HepG2 (cell line): ENCODE measurements around the gene SLC25A19. TPM values are rescaled to one million over a fixed set of nuclear protein-coding genes. Genes with fewer than 3 reads are reported as not detected.

Experiments used
- DR1 ChIP-seq: sonication (generic); formaldehyde crosslinking; IDR thresholded peaks from 2 replicates; pipeline ENCODE4 v1.8.0; 2021; ENCODE audit warnings: mild to moderate bottlenecking, missing genetic modification reagents, inconsistent platforms
- FOXP1 ChIP-seq, 2 experiments: fragments of 450-650 bp in 1 of 2; IDR thresholded peaks; 2 replicates each; pipeline ENCODE4 v1.6.1; 2017 to 2018; ENCODE audit warnings: antibody characterized with exemption in 1 of 2
- GABPB1 ChIP-seq: IDR thresholded peaks from 2 replicates; pipeline ENCODE4 v1.6.1; 2016; ENCODE audit warnings: mild to moderate bottlenecking, missing genetic modification reagents, moderate library complexity, missing compliant biosample characterization
- GATA4 ChIP-seq: sonication (generic); IDR thresholded peaks from 2 replicates; pipeline ENCODE4 v1.6.1; 2016; ENCODE audit warnings: antibody characterized with exemption, low read depth, borderline replicate concordance
- HES4 ChIP-seq: sonication (generic); formaldehyde crosslinking; IDR thresholded peaks from 2 replicates; pipeline ENCODE4 v1.9.0; 2021; ENCODE audit warnings: mild to moderate bottlenecking, missing genetic modification reagents, borderline replicate concordance
- MBNL3 ChIP-seq: fragments of 250-450 bp; sonication (Bioruptor Pico); conservative IDR thresholded peaks from 2 replicates; pipeline ENCODE4 v1.8.0; 2022; ENCODE audit warnings: mild to moderate bottlenecking, inconsistent platforms
- NFE2 ChIP-seq: sonication (generic); formaldehyde crosslinking; IDR thresholded peaks from 2 replicates; pipeline ENCODE4 v1.4.0; 2020; ENCODE audit warnings: missing genetic modification reagents
- PITX1 ChIP-seq: sonication (generic); formaldehyde crosslinking; IDR thresholded peaks from 2 replicates; pipeline ENCODE4 v1.5.1; 2020; ENCODE audit warnings: mild to moderate bottlenecking, missing genetic modification reagents
- PLRG1 ChIP-seq: fragments of 450-650 bp; conservative IDR thresholded peaks from 2 replicates; pipeline ENCODE4 v1.6.1; 2016
- RCOR2 ChIP-seq: IDR thresholded peaks from 2 replicates; pipeline ENCODE4 v1.6.1; 2016; ENCODE audit warnings: missing biosample characterization, missing genetic modification reagents
- REPIN1 ChIP-seq: sonication (generic); formaldehyde crosslinking; IDR thresholded peaks from 2 replicates; pipeline ENCODE4 v1.8.0; 2022; ENCODE audit warnings: missing genetic modification reagents, low read depth, mild to moderate bottlenecking, borderline replicate concordance
- SRSF9 ChIP-seq: fragments of 200-400 bp; formaldehyde crosslinking; IDR thresholded peaks from 2 replicates; pipeline ENCODE4 v1.6.1; 2018; ENCODE audit warnings: borderline replicate concordance, mild to moderate bottlenecking, low read depth, low read length; ENCODE audit not compliant: insufficient read depth, poor library complexity, severe bottlenecking
- SYNCRIP ChIP-seq: fragments of 200-400 bp; formaldehyde crosslinking; IDR thresholded peaks from 2 replicates; pipeline ENCODE4 v1.6.1; 2018; ENCODE audit warnings: mild to moderate bottlenecking, low read depth, low read length; ENCODE audit not compliant: insufficient read depth
- TBX2 ChIP-seq: sonication (generic); formaldehyde crosslinking; IDR thresholded peaks from 2 replicates; pipeline ENCODE4 v1.5.0; 2020; ENCODE audit warnings: missing genetic modification reagents, mild to moderate bottlenecking, borderline replicate concordance
- TBX3 ChIP-seq: fragments of 450-650 bp; IDR thresholded peaks from 2 replicates; pipeline ENCODE4 v1.6.1; 2017; ENCODE audit warnings: antibody characterized with exemption, mild to moderate bottlenecking, inconsistent platforms, borderline replicate concordance
- TCF7 ChIP-seq: sonication (generic); IDR thresholded peaks from 2 replicates; pipeline ENCODE4 v1.6.1; 2016; ENCODE audit warnings: antibody characterized with exemption, low read depth
- THYN1 ChIP-seq: sonication (generic); formaldehyde crosslinking; IDR thresholded peaks from 2 replicates; pipeline ENCODE4 v1.8.1; 2023; ENCODE audit warnings: low read depth, mild to moderate bottlenecking, moderate library complexity, missing genetic modification reagents, borderline replicate concordance
- TMF1 ChIP-seq: sonication (generic); formaldehyde crosslinking; IDR thresholded peaks from 2 replicates; pipeline ENCODE4 v1.8.1; 2022; ENCODE audit warnings: low read depth, missing genetic modification reagents
- TP53 ChIP-seq: sonication (generic); formaldehyde crosslinking; conservative IDR thresholded peaks from 2 replicates; pipeline ENCODE4 v1.4.0; 2020; ENCODE audit warnings: missing genetic modification reagents
- ZBTB7A ChIP-seq: sonication (generic); formaldehyde crosslinking; IDR thresholded peaks from 2 replicates; pipeline ENCODE4 v1.8.0; 2022; ENCODE audit warnings: mild to moderate bottlenecking, missing genetic modification reagents
- ZFP36L2 ChIP-seq: sonication (generic); formaldehyde crosslinking; IDR thresholded peaks from 2 replicates; pipeline ENCODE4 v1.4.0; 2020; ENCODE audit warnings: missing genetic modification reagents
- ZNF24 ChIP-seq: fragments of 450-650 bp; IDR thresholded peaks from 2 replicates; pipeline ENCODE4 v1.6.1; 2017; ENCODE audit warnings: antibody characterized with exemption, mild to moderate bottlenecking
- ZNF33A ChIP-seq: sonication (generic); formaldehyde crosslinking; IDR thresholded peaks from 2 replicates; pipeline ENCODE4 v1.5.1; 2020; ENCODE audit warnings: missing genetic modification reagents, mild to moderate bottlenecking, moderate library complexity, borderline replicate concordance
- ZNF607 ChIP-seq: sonication (generic); formaldehyde crosslinking; IDR thresholded peaks from 2 replicates; pipeline ENCODE4 v1.5.1; 2020; ENCODE audit warnings: missing genetic modification reagents, mild to moderate bottlenecking, borderline replicate concordance
- ZNF7 ChIP-seq: IDR thresholded peaks from 2 replicates; pipeline ENCODE4 v1.6.1; 2016; ENCODE audit warnings: missing biosample characterization, missing genetic modification reagents
- ZZZ3 ChIP-seq: sonication (generic); formaldehyde crosslinking; IDR thresholded peaks from 2 replicates; pipeline ENCODE4 v1.4.0; 2020; ENCODE audit warnings: missing genetic modification reagents, mild to moderate bottlenecking, borderline replicate concordance
- polyA plus RNA-seq, 8 experiments: library from polyadenylated mRNA; depleted of rRNA in 3 of 8; stranded (reverse) in 7 of 8; unstranded in 1 of 8; fragments of >200 nt; fragmentation: Illumina TruSeq in 4 of 8; extraction: Trizol in 4 of 8; gene quantifications; 2 replicates each; pipeline versions ENCODE4 v1.2.1 to v1.2.3, GENCODE V29; 2011 to 2016; ENCODE audit warnings: low read depth in 4 of 8, missing spikeins in 1 of 8, mixed read lengths in 1 of 8; ENCODE audit not compliant: insufficient read depth in 1 of 8
- total RNA-seq, 5 experiments: library from RNA; depleted of rRNA; stranded (reverse); fragments of >200 nt; fragmentation: Illumina TruSeq; extraction: Trizol; gene quantifications; 2 replicates each; pipeline ENCODE4 v1.2.3, GENCODE V29; 2016; ENCODE audit warnings: low read depth in 1 of 5
- TF ChIP-seq, protein P1 (sequence below): sonication (generic); formaldehyde crosslinking; IDR thresholded peaks from 2 replicates; pipeline ENCODE4 v1.4.0; 2020; ENCODE audit warnings: missing genetic modification reagents, borderline replicate concordance
- TF ChIP-seq, protein P2 (sequence below): IDR thresholded peaks from 2 replicates; pipeline ENCODE4 v1.6.1; 2016; ENCODE audit warnings: missing genetic modification reagents, missing compliant biosample characterization
- TF ChIP-seq, protein P3 (sequence below): sonication (generic); formaldehyde crosslinking; IDR thresholded peaks from 2 replicates; pipeline ENCODE4 v1.5.0; 2020; ENCODE audit warnings: missing genetic modification reagents

Gene SLC25A19
- total and polyA plus RNA-seq, 2 of the 13 experiments (the other 11 are each of a cell fraction or from before 2014, with no cell fraction given): 24.4 to 41.4 TPM

DNA sequence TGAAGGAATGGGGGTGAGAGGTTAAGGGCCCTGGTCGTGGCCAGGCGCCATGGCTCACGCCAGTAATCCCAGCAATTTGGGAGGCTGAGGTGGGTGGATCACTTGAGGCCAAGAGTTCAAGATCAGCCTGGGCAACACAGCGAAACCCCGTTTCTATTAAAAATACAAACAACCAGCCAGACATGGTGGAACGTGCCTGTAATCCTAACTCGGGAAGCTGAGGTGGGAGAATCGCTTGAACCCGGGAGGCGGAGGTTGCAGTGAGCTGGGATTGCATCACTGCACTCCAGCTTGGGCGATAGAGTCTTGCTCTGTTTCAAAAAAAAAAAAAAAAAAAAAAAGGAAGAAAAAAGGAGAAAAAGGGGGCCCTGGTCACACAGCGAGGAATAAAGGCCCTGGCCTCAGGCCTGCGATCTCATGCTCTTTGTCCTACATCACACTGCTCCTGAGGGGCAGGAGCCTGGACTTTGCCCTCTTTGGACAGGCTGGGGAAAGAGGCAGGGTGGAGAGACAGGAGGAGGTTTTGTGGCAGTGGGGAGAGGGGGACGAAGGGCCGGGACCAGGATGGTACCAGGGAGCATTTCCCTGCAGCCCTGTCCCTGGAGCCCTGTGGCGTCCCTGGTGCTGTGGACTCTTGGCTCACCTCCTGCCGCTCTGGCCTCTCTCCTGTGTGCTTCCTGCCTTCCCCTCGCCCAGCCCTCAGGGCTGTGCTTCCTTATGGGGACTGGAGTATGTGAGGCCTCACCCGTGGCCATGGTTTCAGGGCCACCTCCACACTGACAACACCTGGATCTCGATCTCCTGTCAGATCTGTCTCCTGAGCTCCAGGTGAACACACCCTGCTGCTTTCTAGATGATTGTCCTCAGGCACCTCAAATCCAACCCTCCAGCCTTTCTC lies 19.7 kb upstream of the SLC25A19 start (continued):
- no peak for TF ChIP-seq TP53 (CRISPR knock-in tag)
- TF ChIP-seq REPIN1 (CRISPR knock-in tag): peak; percentile 83
- TF ChIP-seq RCOR2 (CRISPR knock-in tag): peak; percentile 80
- peak; percentile 83 for TF ChIP-seq TBX2
- TF ChIP-seq NFE2: no peak
- TF ChIP-seq SYNCRIP: no peak
- TF ChIP-seq, protein P1, sequence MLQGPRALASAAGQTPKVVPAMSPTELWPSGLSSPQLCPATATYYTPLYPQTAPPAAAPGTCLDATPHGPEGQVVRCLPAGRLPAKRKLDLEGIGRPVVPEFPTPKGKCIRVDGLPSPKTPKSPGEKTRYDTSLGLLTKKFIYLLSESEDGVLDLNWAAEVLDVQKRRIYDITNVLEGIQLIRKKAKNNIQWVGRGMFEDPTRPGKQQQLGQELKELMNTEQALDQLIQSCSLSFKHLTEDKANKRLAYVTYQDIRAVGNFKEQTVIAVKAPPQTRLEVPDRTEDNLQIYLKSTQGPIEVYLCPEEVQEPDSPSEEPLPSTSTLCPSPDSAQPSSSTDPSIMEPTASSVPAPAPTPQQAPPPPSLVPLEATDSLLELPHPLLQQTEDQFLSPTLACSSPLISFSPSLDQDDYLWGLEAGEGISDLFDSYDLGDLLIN (CRISPR knock-in tag): no peak
- no peak for TF ChIP-seq MBNL3
- 0 out of 2 replicates have a peak, but pooled peaks have one; percentile 51 for TF ChIP-seq THYN1 (CRISPR knock-in tag)
- TF ChIP-seq DR1 (CRISPR knock-in tag): no peak
- no peak; the same call in 1 of the 2 replicates for TF ChIP-seq GATA4
- TF ChIP-seq FOXP1 (IDR thresholded peaks at IDR 0.05): no peak
- no peak for TF ChIP-seq FOXP1 (CRISPR knock-in tag; IDR thresholded peaks at IDR 0.05)
- TF ChIP-seq ZNF607 (CRISPR knock-in tag): peak; percentile 87
- TF ChIP-seq, protein P2, sequence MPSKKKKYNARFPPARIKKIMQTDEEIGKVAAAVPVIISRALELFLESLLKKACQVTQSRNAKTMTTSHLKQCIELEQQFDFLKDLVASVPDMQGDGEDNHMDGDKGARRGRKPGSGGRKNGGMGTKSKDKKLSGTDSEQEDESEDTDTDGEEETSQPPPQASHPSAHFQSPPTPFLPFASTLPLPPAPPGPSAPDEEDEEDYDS (CRISPR knock-in tag): peak; percentile 61; the same call in 1 of the 2 replicates
- no peak for TF ChIP-seq ZNF33A
- no peak for TF ChIP-seq TCF7
- TF ChIP-seq ZNF7 (CRISPR knock-in tag): no peak
- TF ChIP-seq PLRG1: no peak
- TF ChIP-seq GABPB1 (CRISPR knock-in tag): peak; percentile 66
- TF ChIP-seq TBX3: no peak
- TF ChIP-seq ZFP36L2 (CRISPR knock-in tag): no peak
- TF ChIP-seq HES4 (CRISPR knock-in tag): 0 out of 2 replicates have a peak, but pooled peaks have one; percentile 18
- TF ChIP-seq, protein P3, sequence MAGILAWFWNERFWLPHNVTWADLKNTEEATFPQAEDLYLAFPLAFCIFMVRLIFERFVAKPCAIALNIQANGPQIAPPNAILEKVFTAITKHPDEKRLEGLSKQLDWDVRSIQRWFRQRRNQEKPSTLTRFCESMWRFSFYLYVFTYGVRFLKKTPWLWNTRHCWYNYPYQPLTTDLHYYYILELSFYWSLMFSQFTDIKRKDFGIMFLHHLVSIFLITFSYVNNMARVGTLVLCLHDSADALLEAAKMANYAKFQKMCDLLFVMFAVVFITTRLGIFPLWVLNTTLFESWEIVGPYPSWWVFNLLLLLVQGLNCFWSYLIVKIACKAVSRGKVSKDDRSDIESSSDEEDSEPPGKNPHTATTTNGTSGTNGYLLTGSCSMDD: no peak
- TF ChIP-seq ZZZ3 (CRISPR knock-in tag): peak; percentile 83; the same call in 1 of the 2 replicates
- no peak for TF ChIP-seq ZBTB7A (CRISPR knock-in tag)
- TF ChIP-seq PITX1 (CRISPR knock-in tag): peak; percentile 79
- TF ChIP-seq SRSF9: no peak
- TF ChIP-seq ZNF24: peak; percentile 21; the same call in 1 of the 2 replicates
- TF ChIP-seq TMF1 (CRISPR knock-in tag): peak; percentile 67; the same call in 1 of the 2 replicates
